Ovary (tissue), 9 donors: ENCODE data around the gene SORCS2. TPM values are rescaled to one million over a fixed set of nuclear protein-coding genes. Genes with fewer than 3 reads are reported as not detected.

Source experiments
- DNase-seq, 5 donors: peaks; one replicate each; pipeline ENCODE4 v3.0.0-alpha.2; 2019 to 2020
- H3K27ac ChIP-seq, 2 donors: fragments of 200-600 bp; one replicate each; pipeline versions ENCODE4 v1.5.1 to v1.8.0; 2019 to 2022
- H3K27me3 ChIP-seq: fragments of 200-600 bp; one replicate; pipeline ENCODE4 v1.8.0; 2022
- H3K36me3 ChIP-seq: fragments of 200-600 bp; sonication (generic); one replicate; pipeline ENCODE4 v1.5.1; 2019
- H3K4me1 ChIP-seq: one replicate; pipeline ENCODE4 v1.8.1; 2013; ENCODE audit warnings: mild to moderate bottlenecking, moderate library complexity; ENCODE audit not compliant: insufficient read depth
- H3K4me3 ChIP-seq: fragments of 200-600 bp; sonication (generic); one replicate; pipeline ENCODE4 v1.5.1; 2017
- H3K9me3 ChIP-seq, 2 donors: fragments of 200-600 bp in 1 of 2; sonication (generic) in 1 of 2; one replicate each; pipeline versions ENCODE4 v1.5.1 to v1.8.1; 2013 to 2019; ENCODE audit warnings: mild to moderate bottlenecking in 1 of 2, moderate library complexity in 1 of 2
- EP300 ChIP-seq: sonication (generic); formaldehyde crosslinking; IDR thresholded peaks from one replicate; pipeline ENCODE4 v1.6.1; 2017; ENCODE audit warnings: antibody characterized with exemption
- POLR2A ChIP-seq: fragments of 450-650 bp; IDR thresholded peaks from one replicate; pipeline ENCODE4 v1.6.1; 2017; ENCODE audit warnings: antibody characterized with exemption, mild to moderate bottlenecking, moderate library complexity
- WGBS, 3 donors: extraction: QIAGEN DNeasy Blood & Tissue Kit in 1 of 3; methylation state at CpG; one replicate each; pipeline versions ENCODE4 v1.1.5 to v1.1.7; 2013 to 2017; 5-methylcytosine and 5-hydroxymethylcytosine counted together
- intact Hi-C, 4 donors: fragments of 100-400 bp; cut with DNase I; formaldehyde crosslinking; loops; one replicate each; pipeline versions ENCODE4 v1.11.0 to v1.15.1; 2022 to 2023
- polyA plus RNA-seq, 2 donors: library from polyadenylated mRNA; stranded (reverse); fragments of 200-250 nt in 1 of 2; fragments of 350-450 nt in 1 of 2; fragmentation: Illumina TruSeq in 1 of 2; extraction: RNeasy Lipid Tissue Mini Kit (QIAGEN cat#74804) in 1 of 2; gene quantifications; one replicate each; pipeline ENCODE4 v1.2.3, GENCODE V29; 2013 to 2014
- total RNA-seq, 7 donors: library from RNA; depleted of rRNA in 2 of 7; stranded (reverse); fragments of >200 nt in 2 of 7; fragmentation: NEBNext Ultra II Directional in 3 of 7; extraction: Animal tissue kit (Norgen Biotek cat#: 25700) in 3 of 7; gene quantifications; one replicate each; pipeline versions ENCODE4 v1.1.0 to v1.2.4, GENCODE V29; 2016 to 2023
- TF ChIP-seq, protein P1 (sequence below), 3 donors: fragments of 450-650 bp in 2 of 3; fragments of 200-600 bp in 1 of 3; IDR thresholded peaks; one replicate each; pipeline versions ENCODE4 v1.5.1 to v1.8.0; 2016 to 2022; ENCODE audit warnings: antibody characterized with exemption in 3 of 3, mild to moderate bottlenecking in 1 of 3
- donor health status: DM: no; HTN: no; CAD: no; lungs with moderate emphysema.
- donor health status: DM: no; HTN: no; CAD: no.
- donor health status: Bipolar disorder and iron deficiency.
- donor health status: DM: yes; HTN: yes; CAD: no.
- donor health status: DM: no; HTN: no; CAD: no.
- donor health status: DM: yes; HTN: yes; CAD: no.

Gene SORCS2
- total and polyA plus RNA-seq, 9 donors, result 0.60 to 23.9 (median 7.1) TPM

DNA sequence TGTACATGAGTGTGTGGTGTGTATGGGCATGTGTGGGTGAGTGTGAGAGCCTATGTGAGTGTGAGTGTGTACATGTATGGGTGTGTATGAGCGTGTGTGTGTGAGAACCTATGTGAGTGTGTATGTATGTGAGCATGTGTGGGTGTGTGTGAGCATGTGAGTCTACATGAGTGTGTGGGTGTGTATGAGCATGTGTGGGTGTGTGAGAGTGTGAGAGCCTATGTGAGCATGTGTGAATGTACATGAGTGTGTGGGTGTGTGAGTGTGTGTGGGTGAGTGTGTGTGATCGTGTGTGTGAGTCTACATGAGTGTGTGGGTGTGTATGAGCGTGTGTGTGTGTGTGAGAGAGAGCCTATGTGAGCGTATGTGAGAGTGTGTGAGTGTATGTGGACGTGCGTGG lies 447.8 kb downstream of the SORCS2 start:
- TF ChIP-seq POLR2A, result no peak
- TF ChIP-seq, protein P1, sequence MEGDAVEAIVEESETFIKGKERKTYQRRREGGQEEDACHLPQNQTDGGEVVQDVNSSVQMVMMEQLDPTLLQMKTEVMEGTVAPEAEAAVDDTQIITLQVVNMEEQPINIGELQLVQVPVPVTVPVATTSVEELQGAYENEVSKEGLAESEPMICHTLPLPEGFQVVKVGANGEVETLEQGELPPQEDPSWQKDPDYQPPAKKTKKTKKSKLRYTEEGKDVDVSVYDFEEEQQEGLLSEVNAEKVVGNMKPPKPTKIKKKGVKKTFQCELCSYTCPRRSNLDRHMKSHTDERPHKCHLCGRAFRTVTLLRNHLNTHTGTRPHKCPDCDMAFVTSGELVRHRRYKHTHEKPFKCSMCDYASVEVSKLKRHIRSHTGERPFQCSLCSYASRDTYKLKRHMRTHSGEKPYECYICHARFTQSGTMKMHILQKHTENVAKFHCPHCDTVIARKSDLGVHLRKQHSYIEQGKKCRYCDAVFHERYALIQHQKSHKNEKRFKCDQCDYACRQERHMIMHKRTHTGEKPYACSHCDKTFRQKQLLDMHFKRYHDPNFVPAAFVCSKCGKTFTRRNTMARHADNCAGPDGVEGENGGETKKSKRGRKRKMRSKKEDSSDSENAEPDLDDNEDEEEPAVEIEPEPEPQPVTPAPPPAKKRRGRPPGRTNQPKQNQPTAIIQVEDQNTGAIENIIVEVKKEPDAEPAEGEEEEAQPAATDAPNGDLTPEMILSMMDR (IDR thresholded peaks at IDR 0.05), result no peak
- intact Hi-C loops, result no loop called here

DNA sequence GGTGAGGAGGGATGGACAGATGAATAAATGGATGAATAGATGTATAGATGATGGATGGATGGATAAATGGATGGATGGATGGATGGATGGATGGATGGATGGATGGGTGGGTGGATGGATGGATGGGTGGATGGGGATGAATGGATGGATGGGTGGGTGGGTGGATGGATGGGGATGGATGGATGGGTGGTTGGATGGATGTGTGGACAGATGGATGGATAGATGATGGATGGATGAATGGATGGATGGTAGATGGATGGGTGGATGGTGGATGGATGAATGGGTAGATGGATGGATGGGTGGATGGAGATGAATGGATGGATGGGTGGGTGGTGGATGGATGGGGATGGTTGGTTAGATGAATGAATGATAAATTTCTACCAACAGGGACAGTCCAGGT lies 449.4 kb downstream of the SORCS2 start:
- intact Hi-C loops, result no loop called here

More for the DNA sequence above, 447.8 kb downstream of the SORCS2 start:
- no peak overlapping the region for H3K27ac ChIP-seq
- H3K4me3 ChIP-seq, result no peak overlapping the region
- no peak for DNase-seq
- 80 to 85% (median 84%) methylated on average over 6 of the region's 6 CpGs for WGBS, 3 donors
- H3K27me3 ChIP-seq, result no peaks in the 10 kb centered on the region
- no peaks in the 10 kb centered on the region for H3K36me3 ChIP-seq
- H3K9me3 ChIP-seq, result no peaks in the 10 kb centered on the region
- H3K4me1 ChIP-seq, result no peaks in the 10 kb centered on the region

DNA sequence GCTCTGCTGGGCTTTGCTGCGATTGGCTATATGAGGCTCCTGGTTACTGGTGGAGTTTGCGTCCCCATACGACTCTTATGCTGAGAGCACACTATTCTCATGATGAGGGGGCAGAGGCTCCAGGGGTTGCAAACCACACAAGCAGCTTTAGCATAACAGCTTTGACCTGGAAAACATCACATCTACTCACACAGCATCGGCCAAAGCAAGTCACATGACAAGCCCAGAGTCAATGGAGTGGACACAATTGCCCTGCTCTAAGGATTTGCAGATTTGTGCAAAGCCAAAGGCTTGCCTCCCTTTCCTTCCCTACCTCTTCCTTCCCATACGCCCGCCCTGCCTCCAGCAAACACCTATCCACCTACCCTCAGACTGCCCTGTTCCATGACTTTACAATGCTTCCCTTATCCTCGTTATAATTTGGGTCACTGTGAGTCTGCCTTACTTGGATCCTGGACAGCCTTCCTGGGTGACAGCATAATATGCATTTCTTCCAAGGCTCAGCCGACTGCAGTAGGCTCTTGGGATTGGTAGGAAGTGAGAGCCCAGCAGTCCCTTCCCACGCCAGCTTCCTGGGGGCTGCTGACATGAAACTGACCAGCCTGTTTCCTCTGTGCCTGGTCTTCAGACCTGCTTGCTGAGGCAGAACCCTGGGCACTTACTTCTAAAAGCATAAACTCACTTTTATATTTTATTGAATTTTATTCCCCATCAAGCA lies 450.6 kb downstream of the SORCS2 start:
- Histone ChIP-seq H3K27ac (no peak overlapping the region), H3K27me3 (no peaks in the 10 kb centered on the region), H3K36me3 (no peaks in the 10 kb centered on the region), H3K4me1 (peaks cover 2% of the 10 kb centered on the region), H3K9me3 (no peaks in the 10 kb centered on the region), H3K4me3 (no peak overlapping the region)
- no peak for DNase-seq
- WGBS, 3 donors, result 69 to 74% (median 69%) methylated on average over 9 of the region's 9 CpGs
- intact Hi-C loops, result no loop called here
- TF ChIP-seq POLR2A (no peak), EP300 (no peak)
- TF ChIP-seq, protein P1 (IDR thresholded peaks at IDR 0.05), result no peak

More for the DNA sequence above, 449.4 kb downstream of the SORCS2 start:
- no peaks in the 10 kb centered on the region for H3K36me3 ChIP-seq
- no peaks in the 10 kb centered on the region for H3K4me1 ChIP-seq
- no peaks in the 10 kb centered on the region for H3K27me3 ChIP-seq
- H3K27ac ChIP-seq, result no peak overlapping the region
- no peak overlapping the region for H3K4me3 ChIP-seq
- no peaks in the 10 kb centered on the region for H3K9me3 ChIP-seq
- TF ChIP-seq POLR2A (no peak), EP300 (no peak)
- TF ChIP-seq, protein P1 (IDR thresholded peaks at IDR 0.05), result no peak
- DNase-seq, result no peak

DNA sequence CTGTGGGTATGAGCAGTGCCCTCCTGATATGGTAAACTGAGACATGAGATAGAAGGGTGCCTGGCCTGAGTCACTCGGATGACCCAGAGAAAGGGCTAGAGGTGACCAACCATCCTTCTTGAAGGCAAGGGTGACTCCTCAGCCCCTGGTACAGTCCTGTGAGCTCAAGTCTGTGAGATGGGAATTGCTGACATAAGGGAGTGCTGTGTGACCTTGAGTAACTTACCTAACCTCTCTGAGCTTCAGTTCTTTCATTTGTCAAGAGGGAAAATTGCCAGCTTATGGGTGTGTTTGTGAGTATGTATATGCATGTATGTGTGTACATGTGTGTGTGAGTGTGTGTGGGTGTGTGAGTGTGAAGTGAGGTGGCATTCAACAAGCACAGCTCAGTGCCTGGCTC lies 452.8 kb downstream of the SORCS2 start:
- Histone ChIP-seq H3K36me3 (no peaks in the 10 kb centered on the region), H3K4me1 (peaks cover 10% of the 10 kb centered on the region), H3K27ac (no peak overlapping the region), H3K9me3 (no peaks in the 10 kb centered on the region), H3K27me3 (no peaks in the 10 kb centered on the region), H3K4me3 (no peak overlapping the region)
- 93 to 96% (median 95%) methylated on average over 1 of the region's 1 CpG for WGBS, 3 donors
- intact Hi-C loops, result no loop called here
- no peak for DNase-seq
- TF ChIP-seq EP300, result no peak
- TF ChIP-seq POLR2A, result no peak
- TF ChIP-seq, protein P1 (IDR thresholded peaks at IDR 0.05), result no peak
